ENCODE measurements around the gene PCDHGB4. TPM values are rescaled to one million over a fixed set of nuclear protein-coding genes. Genes with fewer than 3 reads are reported as not detected.
A peak's percentile ranks its signal among the peaks of the same experiment; 100 is the strongest.
"Not testable (repeated sequence)": the region's sequence is repeated elsewhere in the genome, so short reads cannot be mapped to it uniquely, and the experiment has no call there.

Gene PCDHGB4
- total RNA-seq, 2 experiments from 2014 or later, result 0.07 TPM; not detected in 1

DNA sequence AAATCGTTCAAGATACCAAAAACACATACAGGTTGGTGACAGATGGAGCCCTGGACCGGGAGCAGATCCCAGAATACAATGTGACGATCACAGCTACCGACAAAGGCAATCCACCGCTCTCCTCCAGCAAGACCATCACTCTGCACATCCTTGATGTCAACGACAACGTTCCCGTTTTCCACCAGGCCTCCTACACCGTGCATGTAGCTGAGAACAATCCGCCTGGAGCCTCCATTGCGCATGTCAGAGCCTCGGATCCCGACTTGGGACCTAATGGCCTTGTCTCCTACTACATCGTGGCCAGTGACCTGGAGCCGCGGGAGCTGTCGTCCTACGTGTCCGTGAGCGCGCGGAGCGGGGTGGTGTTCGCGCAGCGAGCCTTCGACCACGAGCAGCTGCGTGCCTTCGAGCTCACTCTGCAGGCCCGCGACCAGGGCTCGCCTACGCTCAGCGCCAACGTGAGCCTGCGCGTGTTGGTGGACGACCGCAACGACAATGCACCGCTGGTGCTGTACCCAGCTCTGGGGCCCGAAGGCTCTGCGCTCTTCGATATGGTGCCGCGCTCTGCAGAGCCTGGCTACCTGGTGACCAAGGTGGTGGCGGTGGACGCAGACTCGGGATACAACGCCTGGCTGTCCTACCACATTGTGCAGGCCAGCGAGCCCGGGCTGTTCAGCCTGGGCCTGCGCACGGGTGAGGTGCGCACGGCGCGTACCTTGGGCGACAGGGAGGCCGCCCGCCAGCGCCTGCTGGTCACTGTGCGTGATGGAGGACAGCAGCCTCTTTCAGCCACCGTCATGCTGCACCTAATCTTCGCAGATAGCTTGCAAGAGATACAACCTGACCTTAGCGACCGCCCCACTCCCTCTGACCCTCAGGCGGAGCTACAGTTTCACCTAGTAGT lies 15.7 kb upstream of the PCDHGB4 start:
- H3K9me3 Mint-ChIP-seq, result peaks cover 29% of the 10 kb centered on the region
- H3K4me3 Mint-ChIP-seq, result no peak overlapping the region
- POLR2A ChIA-PET, result no interaction called here
- CTCF ChIA-PET, result interaction anchor here (0.6 to 2.8 kb wide), 6 partner anchors 15 to 192 kb away, joined by 4 to 25 read pairs (median 5); partner anchors contain the start of gene PCDHGA10
- H3K27me3 Mint-ChIP-seq, result peaks cover 44% of the 10 kb centered on the region
- H3K4me1 Mint-ChIP-seq (ENCODE audit: low read depth), result peaks cover 5% of the 10 kb centered on the region
- peaks cover 26% of the 10 kb centered on the region for H3K36me3 Mint-ChIP-seq
- H3K27ac Mint-ChIP-seq, result no peak overlapping the region
- DNase-seq, result no peak
- intact Hi-C loops (cut with micrococcal nuclease), result no loop called here

DNA sequence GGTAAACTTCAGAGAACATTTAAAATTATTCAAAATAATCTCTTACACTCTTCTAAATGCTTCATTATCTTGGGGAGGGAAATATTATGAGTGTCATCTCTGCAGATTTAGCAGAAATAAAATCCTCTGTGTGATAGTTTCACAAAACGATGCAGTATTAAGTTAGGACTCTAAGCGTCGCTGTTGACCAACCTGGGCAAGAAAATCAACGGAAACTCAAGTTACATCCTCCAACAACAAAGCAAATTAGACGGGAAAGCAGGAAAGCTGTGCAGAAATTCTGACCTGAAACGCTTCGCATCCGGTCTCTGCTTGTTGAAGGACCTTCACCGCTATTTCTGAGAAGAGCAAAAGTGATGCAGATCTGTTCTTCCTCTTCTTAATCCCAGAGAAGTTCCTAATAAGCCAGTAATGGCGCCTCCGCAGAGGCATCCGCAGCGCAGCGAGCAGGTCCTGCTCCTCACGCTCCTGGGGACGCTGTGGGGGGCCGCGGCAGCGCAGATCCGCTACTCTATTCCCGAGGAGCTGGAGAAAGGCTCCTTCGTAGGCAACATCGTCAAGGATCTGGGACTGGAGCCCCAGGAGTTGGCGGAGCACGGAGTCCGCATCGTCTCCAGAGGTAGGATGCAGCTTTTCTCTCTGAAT lies 13.7 kb upstream of the PCDHGB4 start, which contains the start of gene PCDHGA6:
Gene PCDHGA6 (plus strand): TSS at position 219 of the 645 bp plus-strand sequence. CDS start 193 bp downstream, at position 412.
- ChIA-PET POLR2A (no interaction called here), CTCF (interaction anchor here (0.7 to 1.5 kb wide), 5 partner anchors 15 to 191 kb away, joined by 3 to 5 read pairs (median 3); partner anchors contain the start of gene PCDHGB6)
- intact Hi-C loops (cut with micrococcal nuclease), result no loop called here
- H3K9me3 Mint-ChIP-seq, result peaks cover 33% of the 10 kb centered on the region
- no peak within 1 kb of the TSS for H3K27ac Mint-ChIP-seq
- H3K4me3 Mint-ChIP-seq, result peak within 1 kb of the TSS; percentile 27
- H3K27me3 Mint-ChIP-seq, result peaks cover 39% of the 10 kb centered on the region
- peaks cover 26% of the 10 kb centered on the region for H3K36me3 Mint-ChIP-seq
- DNase-seq, result no peak
- H3K4me1 Mint-ChIP-seq (ENCODE audit: low read depth), result peaks cover 5% of the 10 kb centered on the region

DNA sequence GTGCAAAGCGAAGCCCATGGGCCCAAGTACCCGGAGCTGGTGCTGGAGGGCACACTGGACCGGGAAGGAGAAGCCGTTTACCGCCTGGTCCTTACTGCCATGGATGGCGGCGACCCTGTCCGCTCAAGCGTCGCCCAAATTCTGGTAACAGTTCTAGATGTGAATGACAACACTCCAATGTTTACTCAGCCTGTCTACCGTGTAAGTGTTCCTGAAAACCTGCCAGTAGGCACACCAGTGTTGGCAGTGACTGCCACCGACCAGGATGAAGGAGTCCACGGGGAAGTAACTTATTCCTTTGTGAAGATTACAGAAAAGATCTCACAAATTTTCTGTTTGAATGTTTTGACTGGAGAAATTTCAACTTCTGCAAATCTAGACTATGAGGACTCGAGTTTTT lies 12.9 kb upstream of the PCDHGB4 start:
- H3K27me3 Mint-ChIP-seq, result peaks cover 40% of the 10 kb centered on the region
- no peak for DNase-seq

DNA sequence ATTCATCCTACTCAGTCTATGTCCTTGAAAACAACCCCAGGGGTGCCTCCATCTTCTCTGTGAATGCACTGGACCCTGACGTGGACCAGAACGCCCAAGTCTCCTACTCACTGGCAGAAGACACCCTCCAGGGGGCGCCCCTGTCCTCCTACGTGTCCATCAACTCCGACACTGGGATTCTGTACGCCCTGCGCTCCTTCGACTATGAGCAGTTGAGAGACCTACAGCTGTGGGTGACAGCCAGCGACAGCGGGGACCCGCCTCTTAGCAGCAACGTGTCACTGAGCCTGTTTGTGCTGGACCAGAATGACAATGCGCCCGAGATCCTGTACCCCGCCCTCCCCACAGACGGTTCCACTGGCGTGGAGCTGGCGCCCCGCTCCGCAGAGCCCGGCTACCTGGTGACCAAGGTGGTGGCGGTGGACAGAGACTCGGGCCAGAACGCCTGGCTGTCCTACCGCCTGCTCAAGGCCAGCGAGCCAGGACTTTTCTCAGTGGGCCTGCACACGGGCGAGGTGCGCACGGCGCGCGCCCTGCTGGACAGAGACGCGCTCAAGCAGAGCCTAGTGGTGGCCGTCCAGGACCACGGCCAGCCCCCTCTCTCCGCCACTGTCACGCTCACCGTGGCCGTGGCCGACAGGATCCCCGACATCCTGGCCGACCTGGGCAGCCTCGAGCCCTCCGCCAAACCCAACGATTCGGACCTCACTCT lies 11.9 kb upstream of the PCDHGB4 start:
- POLR2A ChIA-PET, result not testable (repeated sequence)
- H3K27me3 Mint-ChIP-seq, result peaks cover 35% of the 10 kb centered on the region

More for the DNA sequence above, 12.9 kb upstream of the PCDHGB4 start:
- Mint-ChIP-seq H3K4me3 (no peak overlapping the region), H3K4me1 (ENCODE audit: low read depth) (peaks cover 5% of the 10 kb centered on the region), H3K27ac (no peak overlapping the region), H3K9me3 (peaks cover 33% of the 10 kb centered on the region), H3K36me3 (peaks cover 26% of the 10 kb centered on the region)
- intact Hi-C loops (cut with micrococcal nuclease), result no loop called here
- POLR2A ChIA-PET, result no interaction called here
- CTCF ChIA-PET, result interaction anchor here (0.7 to 1.5 kb wide), 3 partner anchors 16 to 182 kb away, joined by 3 to 5 read pairs (median 3); partner anchors contain the start of gene PCDHGB6

DNA sequence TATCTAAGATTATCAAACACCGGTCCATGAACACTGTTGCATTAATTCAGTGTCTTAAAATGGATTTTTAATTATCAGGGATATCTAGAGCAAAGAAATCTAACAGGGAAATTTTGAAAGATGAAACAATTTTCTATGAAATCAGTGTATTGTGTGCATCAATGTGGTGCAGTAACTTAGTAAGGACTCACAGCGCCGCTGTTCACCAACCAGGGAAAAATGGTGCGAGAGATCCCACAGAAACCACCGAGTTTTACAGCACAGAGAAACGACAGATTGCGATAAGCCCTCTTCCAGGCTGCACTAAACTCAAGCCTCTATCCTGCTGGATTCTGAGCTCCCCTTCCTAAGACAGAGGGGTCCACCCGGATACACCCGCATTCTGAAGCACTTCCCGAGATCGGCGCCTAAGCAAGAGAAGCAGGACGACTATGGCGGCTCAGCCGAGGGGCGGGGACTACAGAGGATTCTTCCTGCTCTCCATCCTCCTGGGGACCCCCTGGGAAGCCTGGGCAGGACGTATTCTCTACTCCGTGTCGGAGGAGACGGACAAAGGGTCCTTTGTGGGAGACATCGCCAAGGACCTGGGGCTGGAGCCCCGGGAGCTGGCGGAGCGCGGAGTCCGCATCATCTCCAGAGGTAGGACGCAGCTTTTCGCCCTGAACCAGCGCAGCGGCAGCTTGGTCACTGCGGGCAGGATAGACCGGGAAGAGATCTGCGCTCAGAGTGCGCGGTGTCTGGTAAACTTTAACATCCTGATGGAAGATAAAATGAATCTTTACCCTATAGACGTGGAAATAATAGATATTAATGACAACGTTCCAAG lies 4.8 kb upstream of the PCDHGB4 start, which contains the start of gene PCDHGA7:
Gene PCDHGA7 (plus strand): TSS at position 274 of the 826 bp plus-strand sequence. CDS start 158 bp downstream, at position 432.
- Mint-ChIP-seq H3K27me3 (peaks cover 55% of the 10 kb centered on the region), H3K9me3 (peaks cover 14% of the 10 kb centered on the region), H3K4me1 (ENCODE audit: low read depth) (no peaks in the 10 kb centered on the region), H3K27ac (no peak within 1 kb of the TSS), H3K4me3 (peak within 1 kb of the TSS; percentile 66), H3K36me3 (peaks cover 11% of the 10 kb centered on the region)
- intact Hi-C loops (cut with micrococcal nuclease), result no loop called here
- DNase-seq, result no peak
- POLR2A ChIA-PET, result interaction anchor here (0.6 kb wide), 1 partner anchor 61 kb away, joined by 7 read pairs; no protein-coding TSS in a partner anchor
- CTCF ChIA-PET, result no interaction called here

More for the DNA sequence above, 11.9 kb upstream of the PCDHGB4 start:
- H3K27ac Mint-ChIP-seq; intact Hi-C loops (cut with micrococcal nuclease); CTCF ChIA-PET; DNase-seq; H3K4me1 Mint-ChIP-seq (ENCODE audit: low read depth); H3K4me3 Mint-ChIP-seq: not testable (repeated sequence)
- Mint-ChIP-seq H3K9me3 (peaks cover 33% of the 10 kb centered on the region), H3K36me3 (peaks cover 23% of the 10 kb centered on the region)

DNA sequence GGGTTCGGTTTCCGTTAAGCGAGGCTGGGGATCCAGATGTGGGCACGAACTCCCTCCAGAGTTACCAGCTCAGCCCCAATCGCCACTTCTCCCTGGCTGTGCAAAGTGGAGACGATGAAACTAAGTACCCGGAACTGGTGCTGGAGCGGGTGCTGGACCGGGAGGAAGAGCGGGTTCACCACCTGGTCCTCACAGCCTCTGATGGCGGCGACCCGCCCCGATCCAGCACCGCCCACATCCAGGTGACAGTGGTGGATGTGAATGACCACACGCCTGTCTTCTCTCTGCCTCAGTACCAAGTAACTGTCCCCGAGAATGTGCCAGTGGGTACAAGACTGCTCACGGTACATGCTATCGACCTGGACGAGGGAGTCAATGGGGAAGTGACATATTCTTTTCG lies 4.2 kb upstream of the PCDHGB4 start:
- POLR2A ChIA-PET, result interaction anchor here (0.6 kb wide), 1 partner anchor 60 kb away, joined by 7 read pairs; no protein-coding TSS in a partner anchor
- H3K4me1 Mint-ChIP-seq (ENCODE audit: low read depth), result no peaks in the 10 kb centered on the region
- no peak for DNase-seq
- H3K4me3 Mint-ChIP-seq, result no peak overlapping the region
- peaks cover 13% of the 10 kb centered on the region for H3K36me3 Mint-ChIP-seq
- CTCF ChIA-PET, result no interaction called here
- intact Hi-C loops (cut with micrococcal nuclease), result no loop called here
- H3K27ac Mint-ChIP-seq, result no peak overlapping the region
- H3K9me3 Mint-ChIP-seq, result peaks cover 15% of the 10 kb centered on the region
- H3K27me3 Mint-ChIP-seq, result peaks cover 57% of the 10 kb centered on the region

DNA sequence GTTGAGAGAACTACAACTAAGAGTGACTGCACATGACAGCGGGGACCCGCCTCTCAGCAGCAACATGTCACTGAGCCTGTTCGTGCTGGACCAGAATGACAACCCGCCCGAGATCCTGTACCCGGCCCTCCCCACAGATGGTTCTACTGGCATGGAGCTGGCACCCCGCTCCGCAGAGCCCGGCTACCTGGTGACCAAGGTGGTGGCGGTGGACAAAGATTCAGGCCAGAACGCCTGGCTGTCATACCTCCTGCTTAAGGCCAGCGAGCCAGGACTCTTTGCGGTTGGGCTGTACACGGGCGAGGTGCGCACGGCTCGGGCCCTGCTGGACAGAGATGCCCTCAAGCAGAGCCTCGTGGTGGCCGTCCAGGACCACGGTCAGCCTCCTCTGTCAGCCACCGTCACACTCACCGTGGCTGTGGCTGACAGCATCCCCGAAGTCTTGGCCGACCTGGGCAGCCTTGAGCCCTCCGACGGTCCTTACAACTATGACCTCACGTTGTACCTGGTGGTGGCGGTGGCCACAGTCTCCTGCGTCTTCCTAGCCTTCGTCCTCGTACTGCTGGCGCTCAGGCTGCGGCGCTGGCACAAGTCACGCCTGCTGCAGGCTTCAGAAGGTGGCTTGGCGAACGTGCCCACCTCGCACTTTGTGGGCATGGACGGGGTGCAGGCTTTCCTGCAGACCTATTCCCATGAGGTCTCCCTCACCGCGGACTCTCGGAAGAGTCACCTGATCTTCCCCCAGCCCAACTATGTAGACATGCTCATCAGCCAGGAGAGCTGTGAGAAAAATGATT lies 2.8 kb upstream of the PCDHGB4 start:
- H3K27ac Mint-ChIP-seq, result no peak overlapping the region
- H3K27me3 Mint-ChIP-seq, result peaks cover 62% of the 10 kb centered on the region
- ChIA-PET POLR2A (no interaction called here), CTCF (no interaction called here)
- DNase-seq, result no peak
- H3K36me3 Mint-ChIP-seq, result peaks cover 18% of the 10 kb centered on the region
- intact Hi-C loops (cut with micrococcal nuclease), result no loop called here
- H3K4me3 Mint-ChIP-seq, result no peak overlapping the region
- H3K4me1 Mint-ChIP-seq (ENCODE audit: low read depth), result no peaks in the 10 kb centered on the region
- peaks cover 20% of the 10 kb centered on the region for H3K9me3 Mint-ChIP-seq

DNA sequence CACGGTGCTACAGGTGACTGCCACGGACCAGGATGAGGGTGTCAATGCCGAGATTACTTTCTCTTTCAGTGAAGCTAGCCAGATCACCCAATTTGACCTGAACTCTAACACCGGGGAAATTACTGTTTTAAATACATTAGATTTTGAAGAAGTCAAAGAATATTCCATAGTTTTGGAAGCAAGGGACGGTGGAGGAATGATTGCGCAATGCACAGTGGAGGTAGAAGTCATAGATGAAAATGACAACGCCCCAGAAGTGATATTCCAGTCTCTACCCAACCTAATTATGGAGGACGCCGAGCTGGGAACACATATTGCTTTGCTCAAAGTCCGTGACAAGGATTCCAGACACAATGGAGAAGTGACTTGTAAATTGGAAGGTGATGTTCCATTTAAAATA lies 1.2 kb downstream of the PCDHGB4 start:
- peaks cover 32% of the 10 kb centered on the region for H3K9me3 Mint-ChIP-seq
- DNase-seq, result no peak
- POLR2A ChIA-PET, result no interaction called here
- intact Hi-C loops (cut with micrococcal nuclease), result no loop called here
- no peak overlapping the region for H3K27ac Mint-ChIP-seq
- CTCF ChIA-PET, result no interaction called here
- H3K4me3 Mint-ChIP-seq, result no peak overlapping the region
- H3K27me3 Mint-ChIP-seq, result peaks cover 66% of the 10 kb centered on the region
- no peaks in the 10 kb centered on the region for H3K4me1 Mint-ChIP-seq (ENCODE audit: low read depth)
- peaks cover 29% of the 10 kb centered on the region for H3K36me3 Mint-ChIP-seq

DNA sequence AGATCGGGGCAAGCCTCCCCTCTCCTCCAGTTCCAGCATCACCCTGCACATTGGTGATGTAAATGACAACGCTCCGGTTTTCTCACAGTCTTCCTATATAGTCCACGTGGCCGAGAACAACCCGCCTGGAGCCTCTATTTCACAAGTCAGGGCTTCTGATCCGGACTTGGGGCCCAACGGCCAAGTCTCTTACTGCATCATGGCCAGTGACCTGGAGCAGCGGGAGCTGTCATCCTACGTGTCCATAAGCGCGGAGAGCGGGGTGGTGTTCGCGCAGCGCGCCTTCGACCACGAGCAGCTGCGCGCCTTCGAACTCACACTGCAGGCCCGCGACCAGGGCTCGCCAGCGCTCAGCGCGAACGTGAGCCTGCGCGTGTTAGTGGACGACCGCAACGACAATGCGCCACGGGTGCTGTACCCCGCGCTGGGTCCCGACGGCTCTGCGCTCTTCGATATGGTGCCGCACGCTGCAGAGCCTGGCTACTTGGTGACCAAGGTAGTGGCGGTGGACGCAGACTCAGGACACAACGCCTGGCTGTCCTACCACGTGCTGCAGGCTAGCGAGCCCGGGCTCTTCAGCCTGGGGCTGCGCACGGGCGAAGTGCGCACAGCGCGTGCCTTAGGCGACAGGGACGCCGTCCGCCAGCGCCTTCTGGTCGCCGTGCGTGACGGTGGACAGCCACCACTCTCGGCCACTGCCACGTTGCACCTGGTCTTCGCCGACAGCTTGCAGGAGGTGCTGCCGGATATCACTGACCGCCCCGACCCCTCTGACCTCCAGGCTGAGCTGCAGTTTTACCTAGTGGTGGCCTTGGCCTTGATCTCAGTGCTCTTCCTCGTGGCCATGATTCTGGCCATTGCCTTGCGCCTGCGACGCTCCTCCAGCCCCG lies 1.9 kb downstream of the PCDHGB4 start:
- POLR2A ChIA-PET, result no interaction called here
- peaks cover 34% of the 10 kb centered on the region for H3K9me3 Mint-ChIP-seq
- no peaks in the 10 kb centered on the region for H3K4me1 Mint-ChIP-seq (ENCODE audit: low read depth)
- peaks cover 65% of the 10 kb centered on the region for H3K27me3 Mint-ChIP-seq
- H3K36me3 Mint-ChIP-seq, result peaks cover 32% of the 10 kb centered on the region
- no peak for DNase-seq
- CTCF ChIA-PET, result no interaction called here
- H3K27ac Mint-ChIP-seq, result no peak overlapping the region
- intact Hi-C loops (cut with micrococcal nuclease), result no loop called here
- no peak overlapping the region for H3K4me3 Mint-ChIP-seq

Measured in activated CD4-positive, alpha-beta memory T cell treated with anti-CD3 and anti-CD28 coated beads for 36 hours (primary cell).